Endothelial cell of umbilical vein (primary cell): ENCODE measurements around the gene ATP5PO. TPM values are rescaled to one million over a fixed set of nuclear protein-coding genes. Genes with fewer than 3 reads are reported as not detected.

Experiments used
- BruUV-seq: library from RNA; stranded (reverse); fragments of 400-500 nt; replicated peaks from 2 replicates; lab custom pipeline; 2021; lab: Mats Ljungman, UMichigan
- CTCF ChIA-PET: fragments of 300-600, 350-600 bp; sonication (Branson Sonifier 250); formaldehyde crosslinking; loops from one replicate; lab custom pipeline; 2021; ENCODE audit warnings: antibody characterized with exemption, inconsistent platforms; lab: Charles Lee
- POLR2A ChIA-PET: fragments of 300-600, 350-600 bp; sonication (Branson Sonifier 250); formaldehyde crosslinking; loops from one replicate; lab custom pipeline; 2021; ENCODE audit warnings: antibody characterized with exemption, inconsistent platforms; lab: Charles Lee
- DNase-seq: peaks from one replicate; pipeline ENCODE4 v3.0.0-alpha.2; 2011; ENCODE audit warnings: low read depth, low spot score
- FAIRE-seq: peaks from 2 replicates; lab custom pipeline; 2011; peaks lifted over from hg19 to GRCh38; lab: Jason Lieb, UNC
- H2AFZ ChIP-seq: 2 replicates; pipeline ENCODE4 v1.6.0; 2012; ENCODE audit warnings: low read depth, low read length, control low read depth, inconsistent platforms
- H3K27ac ChIP-seq: 2 replicates; pipeline ENCODE4 v1.5.1; 2011; ENCODE audit warnings: low read depth, mild to moderate bottlenecking, control low read depth, low read length, moderate library complexity; ENCODE audit not compliant: insufficient read depth
- H3K27me3 ChIP-seq, 2 experiments: 2 replicates each; pipeline versions ENCODE4 v1.6.0 to v1.6.1; 2011; ENCODE audit warnings: low read length in 2 of 2, mixed read lengths in 1 of 2; ENCODE audit not compliant: control insufficient read depth in 2 of 2, insufficient read depth in 2 of 2
- H3K36me3 ChIP-seq, 2 experiments: 2 replicates in 1 of 2; 3 replicates in 1 of 2; pipeline ENCODE4 v1.5.1; 2011; ENCODE audit warnings: low read length in 2 of 2, mild to moderate bottlenecking in 1 of 2, moderate library complexity in 1 of 2; ENCODE audit not compliant: control insufficient read depth in 2 of 2, insufficient read depth in 2 of 2; ENCODE audit errors: extremely low read depth in 1 of 2
- H3K4me1 ChIP-seq: 3 replicates; pipeline ENCODE4 v1.5.1; 2011; ENCODE audit warnings: mild to moderate bottlenecking, low read length; ENCODE audit not compliant: control insufficient read depth, insufficient read depth; ENCODE audit errors: extremely low read depth
- H3K4me2 ChIP-seq: 2 replicates; pipeline ENCODE4 v1.6.1; 2011; ENCODE audit warnings: low read length, control low read depth, mixed read lengths; ENCODE audit not compliant: insufficient read depth
- H3K4me3 ChIP-seq, 3 experiments: fragments of 200-600 bp in 1 of 3; sonication (generic), shearing (Covaris generic) in 1 of 3; replicated peaks in 1 of 3; 2 replicates each; pipeline ENCODE4 v1.5.1; 2011 to 2016; ENCODE audit warnings: control low read depth in 3 of 3, low read length in 3 of 3, mild to moderate bottlenecking in 2 of 3, inconsistent platforms in 1 of 3, low read depth in 1 of 3, moderate library complexity in 1 of 3; ENCODE audit not compliant: insufficient read depth in 1 of 3
- H3K79me2 ChIP-seq: 2 replicates; pipeline ENCODE4 v1.6.0; 2012; ENCODE audit warnings: low read length, inconsistent platforms; ENCODE audit not compliant: control insufficient read depth, insufficient read depth
- H3K9ac ChIP-seq: replicated peaks from 2 replicates; pipeline ENCODE3; 2011; ENCODE audit warnings: low read length, control low read depth; ENCODE audit not compliant: insufficient read depth; ENCODE audit errors: extremely low read depth
- H3K9me1 ChIP-seq: replicated peaks from 3 replicates; pipeline ENCODE4 v1.6.0; 2011; ENCODE audit warnings: mild to moderate bottlenecking, low read length; ENCODE audit not compliant: control insufficient read depth, insufficient read depth; ENCODE audit errors: extremely low read depth
- H3K9me3 ChIP-seq: replicated peaks from 2 replicates; pipeline ENCODE4 v1.5.1; 2012; ENCODE audit warnings: low read length, inconsistent platforms; ENCODE audit not compliant: control insufficient read depth, insufficient read depth
- H4K20me1 ChIP-seq: replicated peaks from 2 replicates; pipeline ENCODE3; 2011; ENCODE audit warnings: mild to moderate bottlenecking, low read length; ENCODE audit not compliant: control insufficient read depth, insufficient read depth; ENCODE audit errors: extremely low read depth
- EZH2 ChIP-seq: IDR thresholded peaks from 2 replicates; pipeline ENCODE4 v1.6.1; 2012; ENCODE audit warnings: borderline replicate concordance, low read depth, mild to moderate bottlenecking, moderate library complexity, low read length, inconsistent platforms; ENCODE audit not compliant: severe bottlenecking
- FOS ChIP-seq: IDR thresholded peaks from 2 replicates; pipeline ENCODE4 v1.6.1; 2011; ENCODE audit warnings: mild to moderate bottlenecking, low read length, moderate library complexity, borderline replicate concordance; ENCODE audit not compliant: insufficient read depth
- GATA2 ChIP-seq: IDR thresholded peaks from 2 replicates; pipeline ENCODE4 v1.7.0; 2011; ENCODE audit warnings: low read depth, mild to moderate bottlenecking, moderate library complexity, mixed read lengths, low read length; ENCODE audit not compliant: insufficient read length, insufficient read depth
- MYC ChIP-seq: IDR thresholded peaks from one replicate; pipeline ENCODE4 v1.6.1; 2011; ENCODE audit warnings: mild to moderate bottlenecking, low read depth, low read length
- POLR2A ChIP-seq: IDR thresholded peaks from 2 replicates; pipeline ENCODE4 v1.6.1; 2012; ENCODE audit warnings: low read depth, mild to moderate bottlenecking, control low read depth, low read length
- POLR2AphosphoS5 ChIP-seq: IDR thresholded peaks from 2 replicates; pipeline ENCODE4 v1.6.1; 2012; ENCODE audit warnings: low read depth, mild to moderate bottlenecking, control low read depth, low read length, moderate library complexity; ENCODE audit not compliant: insufficient read depth
- dilution Hi-C: fragments of 300-500 bp; cut with MboI; formaldehyde crosslinking; loops from one replicate; pipeline ENCODE4 v1.15.0; 2019; ENCODE audit warnings: low sequenced_read_pairs; ENCODE audit not compliant: extremely low pct_ligation_motif_present
- intact Hi-C: fragments of 100-400 bp; cut with micrococcal nuclease; formaldehyde crosslinking; loops from one replicate; pipeline ENCODE4 v1.10.0; 2022
- polyA plus RNA-seq, 4 experiments: library from polyadenylated mRNA; depleted of rRNA in 3 of 4; stranded (reverse) in 3 of 4; unstranded in 1 of 4; fragments of >200 nt; gene quantifications; 2 replicates each; pipeline versions ENCODE4 v1.2.1 to v1.2.3, GENCODE V29; 2011 to 2012; ENCODE audit warnings: missing spikeins in 1 of 4
- total RNA-seq: library from RNA; stranded (reverse); gene quantifications from 2 replicates; pipeline ENCODE4 v1.2.3, GENCODE V29; 2021
- TF ChIP-seq, protein P1 (sequence below): IDR thresholded peaks from 2 replicates; pipeline ENCODE4 v1.6.1; 2011; ENCODE audit not compliant: insufficient read depth, insufficient read length

Gene ATP5PO
- total and polyA plus RNA-seq, 2 donors (not counting 3 experiments of a cell fraction or from before 2014, with no cell fraction given): 187 to 207 TPM

DNA sequence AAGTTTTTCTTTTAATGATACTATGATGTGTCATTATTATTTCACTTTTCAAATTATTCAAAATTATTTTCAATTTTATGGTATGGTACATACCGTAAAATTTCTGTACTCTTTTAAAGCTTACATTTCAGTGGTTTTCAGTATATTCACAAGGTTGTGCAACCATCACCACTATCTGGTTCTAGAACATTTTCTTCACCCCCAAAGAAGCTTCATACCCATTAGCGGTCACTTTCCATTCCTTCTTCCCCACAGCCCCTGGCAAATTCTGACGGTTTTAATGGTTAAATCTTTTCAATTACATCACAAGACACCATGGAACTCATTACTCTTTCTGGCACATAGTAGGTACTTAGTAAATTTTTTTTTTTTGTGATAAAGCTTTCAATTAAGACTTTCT lies 22.8 kb upstream of the ATP5PO start:
- H3K4me1 ChIP-seq: no peaks in the 10 kb centered on the region
- H3K79me2 ChIP-seq: no peaks in the 10 kb centered on the region
- TF ChIP-seq POLR2AphosphoS5 (no peak), FOS (no peak)
- FAIRE-seq (no peak), DNase-seq (no peak)
- no peak overlapping the region for H3K9ac ChIP-seq
- H3K27me3 ChIP-seq: no peaks in the 10 kb centered on the region
- H3K36me3 ChIP-seq: no peaks in the 10 kb centered on the region
- dilution Hi-C loops: no loop called here
- intact Hi-C loops: no loop called here
- ChIA-PET POLR2A (no interaction called here), CTCF (interaction anchor here (0.8 to 2.2 kb wide), 5 partner anchors 10 to 410 kb away, joined by 3 to 12 read pairs (median 4); no protein-coding TSS in a partner anchor)
- H2AFZ ChIP-seq: no peak overlapping the region
- H3K9me3 ChIP-seq: no peaks in the 10 kb centered on the region
- no peaks in the 10 kb centered on the region for H3K9me1 ChIP-seq
- no TSS peak for BruUV-seq
- H3K4me2 ChIP-seq: no peak overlapping the region
- H4K20me1 ChIP-seq: no peaks in the 10 kb centered on the region
- no peak overlapping the region for H3K4me3 ChIP-seq
- no peak overlapping the region for H3K27ac ChIP-seq

DNA sequence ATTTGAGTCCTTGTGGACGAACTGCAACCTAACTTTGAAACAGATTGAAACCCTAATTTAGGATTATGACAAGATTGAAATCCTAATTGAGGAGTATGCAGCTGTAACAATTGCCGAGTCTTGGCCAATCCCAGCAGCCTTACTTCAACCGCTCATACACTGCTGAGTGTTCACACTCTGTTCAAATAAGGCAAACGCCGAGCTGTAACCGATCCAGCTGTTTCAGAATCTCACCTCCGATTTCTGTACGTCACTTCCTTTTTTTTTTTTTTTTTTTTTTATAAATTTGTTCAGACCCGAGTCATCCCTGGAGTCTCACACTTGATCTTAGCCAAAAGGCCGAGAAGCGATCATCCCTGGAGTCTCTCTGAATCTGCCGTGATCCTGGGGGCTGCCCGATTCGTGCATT lies 22.3 kb upstream of the ATP5PO start:
- Histone ChIP-seq H3K4me2 (no peak overlapping the region), H3K27me3 (no peaks in the 10 kb centered on the region), H3K27ac (no peak overlapping the region), H3K9me3 (no peaks in the 10 kb centered on the region), H3K4me1 (no peaks in the 10 kb centered on the region), H3K9me1 (no peaks in the 10 kb centered on the region), H4K20me1 (no peaks in the 10 kb centered on the region), H3K36me3 (no peaks in the 10 kb centered on the region), H3K9ac (no peak overlapping the region), H3K79me2 (no peaks in the 10 kb centered on the region), H2AFZ (no peak overlapping the region), H3K4me3 (no peak overlapping the region)
- DNase-seq (no peak), FAIRE-seq (no peak)
- POLR2A ChIA-PET: no interaction called here
- TF ChIP-seq MYC (no peak), POLR2A (no peak), EZH2 (no peak), FOS (no peak), GATA2 (no peak)
- TF ChIP-seq, protein P1, sequence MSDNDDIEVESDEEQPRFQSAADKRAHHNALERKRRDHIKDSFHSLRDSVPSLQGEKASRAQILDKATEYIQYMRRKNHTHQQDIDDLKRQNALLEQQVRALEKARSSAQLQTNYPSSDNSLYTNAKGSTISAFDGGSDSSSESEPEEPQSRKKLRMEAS: no peak
- intact Hi-C loops: no loop called here
- no TSS peak for BruUV-seq
- dilution Hi-C loops: no loop called here
- CTCF ChIA-PET: interaction anchor here (1.2 to 2.2 kb wide), 3 partner anchors 10 to 94 kb away, joined by 3 to 12 read pairs (median 8); no protein-coding TSS in a partner anchor
